ENCODE measurements around the gene PKNOX2.

- TF ChIP-seq REST (IDR thresholded peaks at IDR 0.05; ENCODE audit: insufficient read depth in 1 of 2, low read depth in 2 of 2, low read length in 2 of 2): no peak
- TF ChIP-seq TAF1 (IDR thresholded peaks at IDR 0.05; ENCODE audit: borderline replicate concordance, insufficient read depth, low read length): no peak
- no peak; the same call in 1 of the 2 replicates for TF ChIP-seq POLR2AphosphoS5 (IDR thresholded peaks at IDR 0.05; ENCODE audit: low read depth, low read length)
- no peak for TF ChIP-seq SIN3A (IDR thresholded peaks at IDR 0.05; ENCODE audit: borderline replicate concordance, insufficient read depth, low read length)
- no peak for TF ChIP-seq FOXP2 (optimal IDR thresholded peaks at IDR 0.05; ENCODE audit: borderline replicate concordance, extremely low read depth, extremely low read length, insufficient read depth)
Measured at GRCh38 chr11:125201525-125202141, 37.1 kb downstream of the PKNOX2 start.
